AG04449 (cell line): ENCODE data around the gene GULP1.

Experiments used
- CTCF ChIA-PET: fragments of 350-600 bp; formaldehyde crosslinking; extraction: SDS; loops from one replicate; lab custom pipeline; 2021; ENCODE audit warnings: antibody characterized with exemption; lab: Yijun Ruan, JAX
- POLR2A ChIA-PET: fragments of 400-600, 350-600 bp; formaldehyde crosslinking; extraction: SDS; loops from one replicate; lab custom pipeline; 2020; ENCODE audit warnings: antibody characterized with exemption, inconsistent platforms; lab: Yijun Ruan, JAX
- DNase-seq: peaks from one replicate; pipeline ENCODE4 v3.0.0-alpha.2; 2010; ENCODE audit warnings: low read depth, low spot score
- H3K4me3 ChIP-seq: 2 replicates; pipeline ENCODE4 v1.5.1; 2011; ENCODE audit warnings: low read depth, mild to moderate bottlenecking, control low read depth, low read length
- CTCF ChIP-seq: IDR thresholded peaks from one replicate; pipeline ENCODE4 v1.5.1; 2011; ENCODE audit warnings: mild to moderate bottlenecking, moderate library complexity, low read length, control low read depth, inconsistent platforms; ENCODE audit not compliant: insufficient read depth; ENCODE audit errors: missing control alignments

GULP1 gene

GRCh38 chr2:188492751-188493150, 201.1 kb downstream of the GULP1 start:
- CTCF ChIA-PET: no interaction called here
- DNase-seq: no peak
- TF ChIP-seq CTCF: no peak
- POLR2A ChIA-PET: no interaction called here
- no peak overlapping the region for H3K4me3 ChIP-seq

- ChIA-PET POLR2A (no interaction called here), CTCF (no interaction called here)
- DNase-seq: no peak
- H3K4me3 ChIP-seq: no peak overlapping the region
- TF ChIP-seq CTCF: no peak
These were observed 203.2 kb downstream of the GULP1 start for GRCh38 chr2:188494906-188495305.

- TF ChIP-seq CTCF: no peak
- no peak for DNase-seq
- CTCF ChIA-PET: interaction anchor here (1.0 kb wide), 1 partner anchor 203 kb away, joined by 3 read pairs; no protein-coding TSS in a partner anchor
- H3K4me3 ChIP-seq: no peak overlapping the region
- POLR2A ChIA-PET: interaction anchor here (0.6 to 1.1 kb wide), 2 partner anchors 20 to 188 kb away, joined by 3 read pairs; no protein-coding TSS in a partner anchor
These were observed 204.3 kb downstream of the GULP1 start for GRCh38 chr2:188495969-188496431.

GRCh38 chr2:188497726-188498125, 206.1 kb downstream of the GULP1 start:
- ChIA-PET CTCF (interaction anchor here (1.5 to 1.8 kb wide), 2 partner anchors 15 to 998 kb away, joined by 4 to 5 read pairs; no protein-coding TSS in a partner anchor), POLR2A (no interaction called here)
- H3K4me3 ChIP-seq: no peak overlapping the region
- no peak for DNase-seq
- TF ChIP-seq CTCF: no peak

- DNase-seq: no peak
- ChIA-PET POLR2A (no interaction called here), CTCF (interaction anchor here (0.6 to 1.2 kb wide), 2 partner anchors 157 to 1004 kb away, joined by 3 to 4 read pairs; no protein-coding TSS in a partner anchor)
- TF ChIP-seq CTCF: no peak
- H3K4me3 ChIP-seq: no peak overlapping the region
These were observed 212.3 kb downstream of the GULP1 start for GRCh38 chr2:188503975-188504374.

GRCh38 chr2:188506843-188507242, 215.2 kb downstream of the GULP1 start:
- H3K4me3 ChIP-seq: no peak overlapping the region
- TF ChIP-seq CTCF: no peak
- DNase-seq: no peak
- ChIA-PET CTCF (no interaction called here), POLR2A (no interaction called here)
